OCI-LY1 (cell line): Measurements from ENCODE around the gene SPRN.

Source experiments
- H2AFZ ChIP-seq: fragments of 200-600 bp; sonication (generic), shearing (Covaris generic); 2 replicates; pipeline ENCODE4 v1.6.0; 2014; ENCODE audit warnings: antibody characterized with exemption, mild to moderate bottlenecking, low read length
- H3F3A ChIP-seq: fragments of 200-600 bp; sonication (generic), shearing (Covaris generic); 2 replicates; pipeline ENCODE4 v1.6.0; 2014; ENCODE audit warnings: mild to moderate bottlenecking, antibody characterized with exemption, low read length, moderate library complexity; ENCODE audit not compliant: insufficient read depth
- H3K27ac ChIP-seq: fragments of 200-600 bp; sonication (generic); 2 replicates; pipeline ENCODE4 v1.5.1; 2014; ENCODE audit warnings: low read length, mixed run types, mild to moderate bottlenecking, low read depth; ENCODE audit not compliant: poor library complexity, severe bottlenecking
- H3K27me3 ChIP-seq: fragments of 200-600 bp; sonication (generic); 2 replicates; pipeline ENCODE4 v1.6.0; 2014; ENCODE audit warnings: antibody characterized with exemption, mild to moderate bottlenecking, low read length, moderate library complexity; ENCODE audit not compliant: insufficient read depth
- H3K36me3 ChIP-seq: fragments of 200-600 bp; sonication (generic); 2 replicates; pipeline ENCODE4 v1.6.1; 2014; ENCODE audit warnings: mild to moderate bottlenecking, antibody characterized with exemption, low read length, moderate library complexity, mixed read lengths; ENCODE audit not compliant: insufficient read depth
- H3K4me1 ChIP-seq: fragments of 200-600 bp; sonication (generic); 2 replicates; pipeline ENCODE4 v1.5.1; 2014; ENCODE audit warnings: mild to moderate bottlenecking, low read length, moderate library complexity; ENCODE audit not compliant: insufficient read depth, severe bottlenecking
- H3K4me2 ChIP-seq: fragments of 200-600 bp; sonication (generic), shearing (Covaris generic); 2 replicates; pipeline ENCODE4 v1.6.1; 2014; ENCODE audit warnings: low read length
- H3K4me3 ChIP-seq: fragments of 200-600 bp; sonication (generic); 2 replicates; pipeline ENCODE4 v1.5.1; 2014; ENCODE audit warnings: low read length, low read depth, mild to moderate bottlenecking, mixed read lengths; ENCODE audit not compliant: poor library complexity, severe bottlenecking
- H3K79me2 ChIP-seq: fragments of 200-600 bp; shearing (Covaris generic); 2 replicates; pipeline ENCODE4 v1.6.1; 2016; ENCODE audit warnings: mixed run types, low read length, mixed read lengths; ENCODE audit not compliant: insufficient read depth
- H3K9ac ChIP-seq: fragments of 200-600 bp; sonication (generic), shearing (Covaris generic); 2 replicates; pipeline ENCODE4 v1.6.1; 2014; ENCODE audit warnings: mild to moderate bottlenecking, low read length, mixed read lengths
- H3K9me2 ChIP-seq: fragments of 200-600 bp; sonication (generic), shearing (Covaris generic); 2 replicates; pipeline ENCODE4 v1.6.1; 2014; ENCODE audit warnings: low read depth, mild to moderate bottlenecking, low read length, mixed read lengths
- H3K9me3 ChIP-seq: fragments of 200-600 bp; shearing (Covaris generic); 2 replicates; pipeline ENCODE4 v1.6.1; 2014; ENCODE audit warnings: low read length, mixed read lengths
- H4K20me1 ChIP-seq: fragments of 200-600 bp; sonication (generic), shearing (Covaris generic); 2 replicates; pipeline ENCODE4 v1.6.0; 2016; ENCODE audit warnings: mild to moderate bottlenecking, low read length; ENCODE audit not compliant: insufficient read depth
- CTCF ChIP-seq: fragments of 200-600 bp; sonication (generic), shearing (Covaris generic); IDR thresholded peaks from 2 replicates; pipeline ENCODE4 v1.5.1; 2017; ENCODE audit warnings: mild to moderate bottlenecking, antibody characterized with exemption, low read length, moderate library complexity, mixed read lengths
- EZH2 ChIP-seq: fragments of 200-600 bp; sonication (generic), shearing (Covaris generic); IDR thresholded peaks from 2 replicates; pipeline ENCODE4 v1.8.0; 2017; ENCODE audit warnings: borderline replicate concordance, mixed run types, mild to moderate bottlenecking, antibody characterized with exemption, low read length, moderate library complexity, mixed read lengths

The SPRN gene

GRCh38 chr10:133399123-133399601, 25.3 kb downstream of the SPRN start:
- H3K27ac ChIP-seq, result no peak overlapping the region
- no peak overlapping the region for H2AFZ ChIP-seq
- H3K9ac ChIP-seq, result no peak overlapping the region
- no peak for TF ChIP-seq CTCF
- TF ChIP-seq EZH2, result no peak
- no peaks in the 10 kb centered on the region for H4K20me1 ChIP-seq
- no peaks in the 10 kb centered on the region for H3K27me3 ChIP-seq
- no peak overlapping the region for H3K4me3 ChIP-seq
- peaks cover 12% of the 10 kb centered on the region for H3K79me2 ChIP-seq
- no peaks in the 10 kb centered on the region for H3F3A ChIP-seq
- no peak overlapping the region for H3K4me2 ChIP-seq
- H3K36me3 ChIP-seq, result peaks cover 70% of the 10 kb centered on the region
- H3K4me1 ChIP-seq, result peaks cover 11% of the 10 kb centered on the region
- H3K9me2 ChIP-seq, result no peaks in the 10 kb centered on the region
- no peaks in the 10 kb centered on the region for H3K9me3 ChIP-seq

GRCh38 chr10:133397938-133398337, 26.5 kb downstream of the SPRN start:
- TF ChIP-seq CTCF, result no peak
- TF ChIP-seq EZH2, result no peak
- H3K4me2 ChIP-seq, result no peak overlapping the region
- H3K36me3 ChIP-seq, result peaks cover 59% of the 10 kb centered on the region
- peaks cover 12% of the 10 kb centered on the region for H3K79me2 ChIP-seq
- no peak overlapping the region for H3K27ac ChIP-seq
- H3K27me3 ChIP-seq, result no peaks in the 10 kb centered on the region
- H2AFZ ChIP-seq, result no peak overlapping the region
- no peak overlapping the region for H3K9ac ChIP-seq
- H4K20me1 ChIP-seq, result no peaks in the 10 kb centered on the region
- peaks cover 17% of the 10 kb centered on the region for H3K4me1 ChIP-seq
- H3F3A ChIP-seq, result no peaks in the 10 kb centered on the region
- no peaks in the 10 kb centered on the region for H3K9me2 ChIP-seq
- H3K9me3 ChIP-seq, result no peaks in the 10 kb centered on the region
- no peak overlapping the region for H3K4me3 ChIP-seq

- Histone ChIP-seq H3K79me2 (peaks cover 12% of the 10 kb centered on the region), H3K9ac (no peak overlapping the region), H3K4me2 (no peak overlapping the region)
Measured at GRCh38 chr10:133396035-133396624, 28.3 kb downstream of the SPRN start.

More at GRCh38 chr10:133396035-133396624, 28.3 kb downstream of the SPRN start:
- no peak overlapping the region for H3K27ac ChIP-seq
- H3K27me3 ChIP-seq, result no peaks in the 10 kb centered on the region
- H2AFZ ChIP-seq, result no peak overlapping the region
- H3K4me1 ChIP-seq, result peaks cover 24% of the 10 kb centered on the region
- H3K36me3 ChIP-seq, result peaks cover 41% of the 10 kb centered on the region
- no peaks in the 10 kb centered on the region for H3K9me2 ChIP-seq
- H4K20me1 ChIP-seq, result no peaks in the 10 kb centered on the region
- no peaks in the 10 kb centered on the region for H3K9me3 ChIP-seq
- TF ChIP-seq EZH2 (no peak), CTCF (no peak)
- H3F3A ChIP-seq, result no peaks in the 10 kb centered on the region
- H3K4me3 ChIP-seq, result no peak overlapping the region
